Fibroblast of mammary gland (primary cell): ENCODE data around the gene SPAAR.

Source experiments
- DNase-seq: peaks from one replicate; pipeline ENCODE4 v3.0.0-alpha.2; 2010; ENCODE audit warnings: low read depth
- H3K4me3 ChIP-seq: 2 replicates; pipeline ENCODE4 v1.5.1; 2011; ENCODE audit warnings: low read depth, mild to moderate bottlenecking, low read length, moderate library complexity; ENCODE audit not compliant: control insufficient read depth
- CTCF ChIP-seq: conservative IDR thresholded peaks from 2 replicates; pipeline ENCODE4 v1.5.1; 2011; ENCODE audit warnings: low read depth, low read length, inconsistent platforms; ENCODE audit not compliant: control insufficient read depth, insufficient read depth

SPAAR gene

GRCh38 chr9:35940458-35941407 lies 31.4 kb downstream of the SPAAR start:
- no peak for DNase-seq
- TF ChIP-seq CTCF, result no peak
- no peak overlapping the region for H3K4me3 ChIP-seq

GRCh38 chr9:35942286-35942685 lies 33.0 kb downstream of the SPAAR start:
- H3K4me3 ChIP-seq, result no peak overlapping the region
- DNase-seq, result no peak
- no peak for TF ChIP-seq CTCF

- TF ChIP-seq CTCF, result no peak
- DNase-seq, result no peak
- no peak overlapping the region for H3K4me3 ChIP-seq
Observed at GRCh38 chr9:35944173-35944572, 34.9 kb downstream of the SPAAR start.

GRCh38 chr9:35944841-35945240 lies 35.6 kb downstream of the SPAAR start:
- no peak overlapping the region for H3K4me3 ChIP-seq
- no peak for DNase-seq
- no peak for TF ChIP-seq CTCF

- H3K4me3 ChIP-seq, result no peak overlapping the region
- peak; percentile 92 for DNase-seq
Observed at GRCh38 chr9:35945341-35946018, 36.2 kb downstream of the SPAAR start.

GRCh38 chr9:35948451-35948850 lies 39.2 kb downstream of the SPAAR start:
- no peak for TF ChIP-seq CTCF
- DNase-seq, result no peak
- H3K4me3 ChIP-seq, result no peak overlapping the region

More at GRCh38 chr9:35945341-35946018, 36.2 kb downstream of the SPAAR start:
- TF ChIP-seq CTCF, result peak; percentile 98
